Brain microvascular endothelial cell (primary cell): ENCODE data around the gene CARMIL1.
A peak's percentile ranks its signal among the peaks of the same experiment; 100 is the strongest.

Source experiments
- DNase-seq: peaks from one replicate; pipeline ENCODE4 v3.0.0-alpha.2; 2020
- H3K27ac ChIP-seq: fragments of 250-450 bp; sonication (Bioruptor Pico); 2 replicates; pipeline ENCODE4 v1.5.1; 2020; ENCODE audit warnings: mild to moderate bottlenecking, moderate library complexity
- H3K27me3 ChIP-seq: fragments of 250-450 bp; sonication (Bioruptor Pico); replicated peaks from 2 replicates; pipeline ENCODE4 v1.5.1; 2020; ENCODE audit warnings: mild to moderate bottlenecking
- H3K36me3 ChIP-seq: fragments of 250-450 bp; sonication (Bioruptor Pico); replicated peaks from 2 replicates; pipeline ENCODE4 v1.5.1; 2020; ENCODE audit warnings: mild to moderate bottlenecking
- H3K4me3 ChIP-seq: 2 replicates; pipeline ENCODE4 v1.5.1; 2011; ENCODE audit warnings: low read depth, mild to moderate bottlenecking, control low read depth, low read length, moderate library complexity
- in situ Hi-C: cut with HindIII; loops from 2 replicates; pipeline ENCODE4 v1.10.0; 2017; ENCODE audit warnings: low sequenced_read_pairs, low pct_ligation_motif_present
- TF ChIP-seq, protein P1 (sequence below): IDR thresholded peaks from 2 replicates; pipeline ENCODE4 v1.5.1; 2011; ENCODE audit warnings: low read depth, mild to moderate bottlenecking, moderate library complexity, low read length, control low read depth, inconsistent platforms; ENCODE audit errors: missing control alignments

The CARMIL1 gene

DNA sequence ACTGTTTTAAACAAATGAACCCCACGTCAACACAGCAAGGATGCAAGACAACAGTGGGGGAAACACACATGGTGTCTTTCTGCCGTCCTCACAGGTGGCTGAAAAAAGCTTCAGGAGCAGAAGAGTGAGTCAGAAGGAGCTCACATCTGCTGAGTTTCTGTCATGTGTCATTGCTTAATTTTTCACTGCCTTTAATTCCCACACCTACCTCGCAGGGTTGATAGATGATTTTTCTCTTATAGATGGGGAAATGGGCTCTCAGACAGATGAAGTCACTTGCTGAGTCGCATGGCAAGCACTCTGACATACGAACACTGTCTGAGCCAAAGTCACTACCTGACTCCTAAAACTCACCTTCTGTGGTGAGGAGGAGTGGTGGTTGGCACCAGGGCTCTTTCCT, 28.3 kb upstream of the CARMIL1 start:
- H3K36me3 ChIP-seq = no peaks in the 10 kb centered on the region
- no peak overlapping the region for H3K27ac ChIP-seq
- peak; percentile 33 for DNase-seq
- TF ChIP-seq, protein P1, sequence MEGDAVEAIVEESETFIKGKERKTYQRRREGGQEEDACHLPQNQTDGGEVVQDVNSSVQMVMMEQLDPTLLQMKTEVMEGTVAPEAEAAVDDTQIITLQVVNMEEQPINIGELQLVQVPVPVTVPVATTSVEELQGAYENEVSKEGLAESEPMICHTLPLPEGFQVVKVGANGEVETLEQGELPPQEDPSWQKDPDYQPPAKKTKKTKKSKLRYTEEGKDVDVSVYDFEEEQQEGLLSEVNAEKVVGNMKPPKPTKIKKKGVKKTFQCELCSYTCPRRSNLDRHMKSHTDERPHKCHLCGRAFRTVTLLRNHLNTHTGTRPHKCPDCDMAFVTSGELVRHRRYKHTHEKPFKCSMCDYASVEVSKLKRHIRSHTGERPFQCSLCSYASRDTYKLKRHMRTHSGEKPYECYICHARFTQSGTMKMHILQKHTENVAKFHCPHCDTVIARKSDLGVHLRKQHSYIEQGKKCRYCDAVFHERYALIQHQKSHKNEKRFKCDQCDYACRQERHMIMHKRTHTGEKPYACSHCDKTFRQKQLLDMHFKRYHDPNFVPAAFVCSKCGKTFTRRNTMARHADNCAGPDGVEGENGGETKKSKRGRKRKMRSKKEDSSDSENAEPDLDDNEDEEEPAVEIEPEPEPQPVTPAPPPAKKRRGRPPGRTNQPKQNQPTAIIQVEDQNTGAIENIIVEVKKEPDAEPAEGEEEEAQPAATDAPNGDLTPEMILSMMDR = no peak
- H3K27me3 ChIP-seq = no peaks in the 10 kb centered on the region
- in situ Hi-C loops = no loop called here
- no peak overlapping the region for H3K4me3 ChIP-seq

DNA sequence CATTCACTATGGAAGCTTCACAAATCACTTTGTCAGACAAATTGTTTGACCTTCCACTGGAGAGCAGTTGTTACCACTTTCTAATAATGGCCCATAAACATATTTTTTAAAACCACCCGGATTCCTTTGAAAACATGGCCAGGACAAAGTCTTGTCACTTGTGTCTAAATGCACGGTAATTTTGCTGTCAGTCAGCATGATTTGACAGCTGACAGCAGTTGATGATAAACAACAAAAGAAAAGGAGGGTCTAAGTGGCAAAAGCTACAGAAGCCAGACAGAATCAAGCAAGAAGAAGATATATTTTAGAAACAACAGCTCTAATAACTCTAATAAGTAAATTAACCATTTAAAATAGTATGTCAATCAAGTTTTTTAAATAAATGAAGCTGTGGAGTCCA, 27.7 kb upstream of the CARMIL1 start:
- in situ Hi-C loops = no loop called here
- H3K36me3 ChIP-seq = no peaks in the 10 kb centered on the region
- no peaks in the 10 kb centered on the region for H3K27me3 ChIP-seq
- no peak overlapping the region for H3K4me3 ChIP-seq
- no peak for DNase-seq
- H3K27ac ChIP-seq = no peak overlapping the region
- TF ChIP-seq, protein P1 = no peak

DNA sequence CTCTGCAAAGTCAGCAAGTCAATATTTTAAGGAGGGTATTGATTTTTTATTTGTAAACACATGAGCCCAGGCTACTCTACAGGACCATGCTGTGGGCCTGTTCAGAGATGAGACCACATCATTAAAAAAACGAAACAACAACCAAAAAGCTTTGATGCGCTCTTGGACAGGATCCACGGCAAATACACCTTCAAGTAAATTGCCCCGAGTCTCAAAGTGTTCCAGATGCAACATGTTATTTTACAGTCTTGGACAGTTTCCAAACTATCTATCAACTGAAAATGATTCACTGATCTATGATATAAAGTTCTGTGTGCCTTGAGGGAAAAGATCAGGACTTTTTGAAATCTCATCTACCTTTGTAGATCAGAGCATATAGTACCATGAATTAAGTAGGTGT, 25.8 kb upstream of the CARMIL1 start:
- no peak for DNase-seq
- in situ Hi-C loops = no loop called here

DNA sequence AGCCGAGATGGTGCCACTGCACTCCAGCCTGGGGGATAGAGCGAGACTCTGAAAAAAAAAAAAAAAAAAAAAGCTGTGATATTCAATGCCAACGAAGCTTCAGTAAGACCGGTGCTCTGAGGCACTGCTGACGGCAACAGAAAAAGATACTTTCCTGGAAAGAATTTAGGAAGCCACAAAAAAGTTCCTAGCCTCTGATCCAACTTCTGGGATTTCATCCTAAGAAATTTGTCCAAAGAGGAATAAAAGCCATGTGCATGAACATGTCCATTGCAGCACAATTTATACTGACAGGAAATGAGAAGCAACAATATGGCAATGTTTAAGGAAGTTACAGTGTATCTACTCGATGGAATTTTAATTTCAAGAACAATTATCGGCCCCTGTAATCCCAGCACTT, 24.5 kb upstream of the CARMIL1 start:
- in situ Hi-C loops = no loop called here
- TF ChIP-seq, protein P1 = no peak
- no peak overlapping the region for H3K27ac ChIP-seq
- H3K27me3 ChIP-seq = no peaks in the 10 kb centered on the region
- H3K36me3 ChIP-seq = no peaks in the 10 kb centered on the region
- no peak overlapping the region for H3K4me3 ChIP-seq
- no peak for DNase-seq

More for the DNA sequence above, 25.8 kb upstream of the CARMIL1 start:
- Histone ChIP-seq H3K27me3 (no peaks in the 10 kb centered on the region), H3K27ac (no peak overlapping the region), H3K4me3 (no peak overlapping the region), H3K36me3 (no peaks in the 10 kb centered on the region)
- TF ChIP-seq, protein P1 = no peak

DNA sequence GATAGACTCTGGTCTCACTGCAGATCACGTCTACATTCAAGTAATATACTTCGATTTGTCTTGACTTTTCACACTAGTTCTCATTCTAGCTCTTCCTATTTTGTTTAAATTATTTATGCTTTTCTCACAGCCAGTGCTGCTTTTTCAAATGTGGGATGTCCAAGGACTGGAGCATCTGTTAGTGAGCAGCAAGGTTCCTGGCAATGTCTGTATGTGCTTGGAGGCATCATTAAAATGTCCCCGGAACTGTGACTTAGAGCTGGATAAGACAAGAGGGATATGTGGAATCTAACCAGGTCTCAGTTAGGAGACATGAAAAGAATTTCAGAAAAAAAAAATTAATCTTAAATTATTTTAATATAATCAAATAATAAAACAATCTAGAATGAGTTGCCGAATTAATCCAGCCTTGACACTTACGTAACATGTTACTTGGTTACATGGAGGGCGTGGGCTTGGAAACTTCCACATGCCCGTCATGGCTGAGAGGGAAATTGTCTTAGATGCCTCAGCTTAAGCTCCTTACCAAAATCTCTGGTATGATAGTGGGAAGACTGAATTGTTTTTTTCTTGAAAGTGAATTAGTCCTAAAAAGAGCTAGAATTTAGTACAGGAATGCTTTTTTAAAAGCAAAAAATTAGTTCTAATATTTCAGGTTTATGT, 21.4 kb upstream of the CARMIL1 start:
- Histone ChIP-seq H3K27ac (no peak overlapping the region), H3K4me3 (no peak overlapping the region), H3K27me3 (no peaks in the 10 kb centered on the region), H3K36me3 (no peaks in the 10 kb centered on the region)
- DNase-seq = no peak
- in situ Hi-C loops = no loop called here
- TF ChIP-seq, protein P1 = no peak

DNA sequence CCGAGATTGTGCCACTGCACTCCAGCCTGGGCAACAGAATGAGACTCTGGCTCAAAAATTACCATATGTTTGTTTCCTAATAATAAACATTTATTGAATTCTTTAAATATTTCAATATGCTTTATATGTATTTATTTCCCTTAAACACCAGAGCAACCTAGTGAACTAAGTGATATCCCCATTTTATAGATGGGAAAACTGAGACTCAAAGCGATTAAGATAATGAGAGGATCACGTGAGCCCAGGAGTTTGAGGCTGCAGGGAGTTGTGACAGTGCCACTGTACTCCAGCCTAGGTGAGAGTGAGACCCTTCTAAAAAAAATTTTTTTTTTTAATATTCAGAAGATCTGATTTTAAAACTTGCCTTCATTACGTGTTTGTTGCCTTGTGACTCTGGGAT, 19.4 kb upstream of the CARMIL1 start:
- TF ChIP-seq, protein P1 = no peak
- DNase-seq = no peak
- Histone ChIP-seq H3K36me3 (no peaks in the 10 kb centered on the region), H3K27ac (no peak overlapping the region), H3K4me3 (no peak overlapping the region), H3K27me3 (no peaks in the 10 kb centered on the region)
- in situ Hi-C loops = no loop called here
